Ovary (tissue), 9 donors: Measurements from ENCODE around the gene XK. TPM values are rescaled to one million over a fixed set of nuclear protein-coding genes. Genes with fewer than 3 reads are reported as not detected.

ENCODE experiments used
- DNase-seq, 5 donors: peaks; one replicate each; pipeline ENCODE4 v3.0.0-alpha.2; 2019 to 2020
- H3K27ac ChIP-seq, 2 donors: fragments of 200-600 bp; one replicate each; pipeline versions ENCODE4 v1.5.1 to v1.8.0; 2019 to 2022
- H3K27me3 ChIP-seq: fragments of 200-600 bp; one replicate; pipeline ENCODE4 v1.8.0; 2022
- H3K36me3 ChIP-seq: fragments of 200-600 bp; sonication (generic); one replicate; pipeline ENCODE4 v1.5.1; 2019
- H3K4me1 ChIP-seq: one replicate; pipeline ENCODE4 v1.8.1; 2013; ENCODE audit warnings: mild to moderate bottlenecking, moderate library complexity; ENCODE audit not compliant: insufficient read depth
- H3K4me3 ChIP-seq: fragments of 200-600 bp; sonication (generic); one replicate; pipeline ENCODE4 v1.5.1; 2017
- H3K9me3 ChIP-seq, 2 donors: fragments of 200-600 bp in 1 of 2; sonication (generic) in 1 of 2; one replicate each; pipeline versions ENCODE4 v1.5.1 to v1.8.1; 2013 to 2019; ENCODE audit warnings: mild to moderate bottlenecking in 1 of 2, moderate library complexity in 1 of 2
- CTCF ChIP-seq, 3 donors: fragments of 450-650 bp in 2 of 3; fragments of 200-600 bp in 1 of 3; IDR thresholded peaks; one replicate each; pipeline versions ENCODE4 v1.5.1 to v1.8.0; 2016 to 2022; ENCODE audit warnings: antibody characterized with exemption in 3 of 3, mild to moderate bottlenecking in 1 of 3
- EP300 ChIP-seq: sonication (generic); formaldehyde crosslinking; IDR thresholded peaks from one replicate; pipeline ENCODE4 v1.6.1; 2017; ENCODE audit warnings: antibody characterized with exemption
- POLR2A ChIP-seq: fragments of 450-650 bp; IDR thresholded peaks from one replicate; pipeline ENCODE4 v1.6.1; 2017; ENCODE audit warnings: antibody characterized with exemption, mild to moderate bottlenecking, moderate library complexity
- WGBS, 3 donors: extraction: QIAGEN DNeasy Blood & Tissue Kit in 1 of 3; methylation state at CpG; one replicate each; pipeline versions ENCODE4 v1.1.5 to v1.1.7; 2013 to 2017; 5-methylcytosine and 5-hydroxymethylcytosine counted together
- intact Hi-C, 4 donors: fragments of 100-400 bp; cut with DNase I; formaldehyde crosslinking; loops; one replicate each; pipeline versions ENCODE4 v1.11.0 to v1.15.1; 2022 to 2023
- polyA plus RNA-seq, 2 donors: library from polyadenylated mRNA; stranded (reverse); fragments of 200-250 nt in 1 of 2; fragments of 350-450 nt in 1 of 2; fragmentation: Illumina TruSeq in 1 of 2; extraction: RNeasy Lipid Tissue Mini Kit (QIAGEN cat#74804) in 1 of 2; gene quantifications; one replicate each; pipeline ENCODE4 v1.2.3, GENCODE V29; 2013 to 2014
- total RNA-seq, 7 donors: library from RNA; depleted of rRNA in 2 of 7; stranded (reverse); fragments of >200 nt in 2 of 7; fragmentation: NEBNext Ultra II Directional in 3 of 7; extraction: Animal tissue kit (Norgen Biotek cat#: 25700) in 3 of 7; gene quantifications; one replicate each; pipeline versions ENCODE4 v1.1.0 to v1.2.4, GENCODE V29; 2016 to 2023
- donor health status: DM: no; HTN: no; CAD: no; lungs with moderate emphysema.
- donor health status: DM: no; HTN: no; CAD: no.
- donor health status: Bipolar disorder and iron deficiency.
- donor health status: DM: yes; HTN: yes; CAD: no.
- donor health status: DM: no; HTN: no; CAD: no.
- donor health status: DM: yes; HTN: yes; CAD: no.

Gene XK
- total and polyA plus RNA-seq, 9 donors: 0.40 to 2.5 (median 0.68) TPM

GRCh38 chrX:37714479-37714878 is 28.9 kb downstream of the XK start:
- TF ChIP-seq POLR2A (no peak), CTCF (IDR thresholded peaks at IDR 0.05) (no peak), EP300 (no peak)
- Histone ChIP-seq H3K27me3 (no peaks in the 10 kb centered on the region), H3K36me3 (no peaks in the 10 kb centered on the region), H3K4me3 (no peak overlapping the region), H3K9me3 (no peaks in the 10 kb centered on the region), H3K4me1 (no peaks in the 10 kb centered on the region), H3K27ac (no peak overlapping the region)
- no peak for DNase-seq
- 63 to 69% (median 65%) methylated on average over 2 of the region's 2 CpGs for WGBS, 3 donors
- intact Hi-C loops: no loop called here

- no peak overlapping the region for H3K27ac ChIP-seq
- no peaks in the 10 kb centered on the region for H3K36me3 ChIP-seq
- H3K9me3 ChIP-seq: no peaks in the 10 kb centered on the region
- H3K27me3 ChIP-seq: no peaks in the 10 kb centered on the region
- no peak overlapping the region for H3K4me3 ChIP-seq
- no peak for DNase-seq
- intact Hi-C loops: no loop called here
- TF ChIP-seq CTCF (IDR thresholded peaks at IDR 0.05): no peak
- no peak for TF ChIP-seq EP300
- no peak for TF ChIP-seq POLR2A
- H3K4me1 ChIP-seq: no peaks in the 10 kb centered on the region
Measured at GRCh38 chrX:37716602-37717001, 31.0 kb downstream of the XK start.

- H3K36me3 ChIP-seq: no peaks in the 10 kb centered on the region
- H3K4me3 ChIP-seq: no peak overlapping the region
- no peaks in the 10 kb centered on the region for H3K4me1 ChIP-seq
- DNase-seq: no peak
- TF ChIP-seq POLR2A (no peak), EP300 (no peak), CTCF (IDR thresholded peaks at IDR 0.05) (no peak)
- no peak overlapping the region for H3K27ac ChIP-seq
- 65 to 78% (median 76%) methylated on average over 1 of the region's 1 CpG for WGBS, 3 donors
- H3K9me3 ChIP-seq: no peaks in the 10 kb centered on the region
- intact Hi-C loops: no loop called here
- no peaks in the 10 kb centered on the region for H3K27me3 ChIP-seq
Measured at GRCh38 chrX:37717708-37718107, 32.1 kb downstream of the XK start.

- H3K36me3 ChIP-seq: no peaks in the 10 kb centered on the region
- intact Hi-C loops: no loop called here
- no peak for DNase-seq
- no peaks in the 10 kb centered on the region for H3K9me3 ChIP-seq
- 56 to 63% (median 56%) methylated on average over 1 of the region's 1 CpG for WGBS, 3 donors
- H3K27me3 ChIP-seq: no peaks in the 10 kb centered on the region
- H3K4me1 ChIP-seq: no peaks in the 10 kb centered on the region
- no peak overlapping the region for H3K27ac ChIP-seq
- H3K4me3 ChIP-seq: no peak overlapping the region
- no peak for TF ChIP-seq CTCF (IDR thresholded peaks at IDR 0.05)
- no peak for TF ChIP-seq EP300
- TF ChIP-seq POLR2A: no peak
Measured at GRCh38 chrX:37722595-37722994, 37.0 kb downstream of the XK start.

- Histone ChIP-seq H3K27ac (no peak overlapping the region), H3K9me3 (no peaks in the 10 kb centered on the region), H3K4me1 (no peaks in the 10 kb centered on the region), H3K27me3 (no peaks in the 10 kb centered on the region), H3K4me3 (no peak overlapping the region), H3K36me3 (no peaks in the 10 kb centered on the region)
- intact Hi-C loops: no loop called here
- TF ChIP-seq CTCF (IDR thresholded peaks at IDR 0.05) (no peak), POLR2A (no peak), EP300 (no peak)
- DNase-seq: no peak
- 63 to 82% (median 78%) methylated on average over 3 of the region's 3 CpGs for WGBS, 3 donors
Measured at GRCh38 chrX:37726346-37726745, 40.8 kb downstream of the XK start.
